ENCODE data around the gene CDK6. TPM values are rescaled to one million over a fixed set of nuclear protein-coding genes. Genes with fewer than 3 reads are reported as not detected.
A peak's percentile ranks its signal among the peaks of the same experiment; 100 is the strongest.

The CDK6 gene
- total RNA-seq, 4 donors from 2014 or later = 11.2 to 18.5 (median 13.2) TPM

- no peak for DNase-seq
- H3K36me3 ChIP-seq = no peaks in the 10 kb centered on the region
- TF ChIP-seq CTCF (IDR thresholded peaks at IDR 0.05) (no peak), POLR2A (IDR thresholded peaks at IDR 0.05) (no peak)
- no peak overlapping the region for H3K4me3 ChIP-seq (replicated peaks in 1 of 3)
- intact Hi-C loops (cut with DNase I) = loop anchor here (5.0 to 10.0 kb wide), 2 partner anchors 208 to 360 kb away; no protein-coding TSS in a partner anchor
- no peaks in the 10 kb centered on the region for H3K4me1 ChIP-seq
- H3K27me3 ChIP-seq = no peaks in the 10 kb centered on the region
- H3K27ac ChIP-seq = no peak overlapping the region
- H3K9me3 ChIP-seq = no peaks in the 10 kb centered on the region
- 98 to 99% methylated on average over 2 of the region's 2 CpGs for WGBS, 2 donors
These were observed 211.9 kb downstream of the CDK6 start for GRCh38 chr7:92624298-92624996.

GRCh38 chr7:92623544-92623943, 212.8 kb downstream of the CDK6 start:
- intact Hi-C loops (cut with DNase I) = loop anchor here (5.0 to 10.0 kb wide), 2 partner anchors 209 to 361 kb away; no protein-coding TSS in a partner anchor
- 90% methylated on average over 1 of the region's 1 CpG for WGBS, 2 donors

GRCh38 chr7:92622685-92623084, 213.7 kb downstream of the CDK6 start:
- TF ChIP-seq CTCF (IDR thresholded peaks at IDR 0.05) (no peak), POLR2A (IDR thresholded peaks at IDR 0.05) (no peak)
- Histone ChIP-seq H3K9me3 (no peaks in the 10 kb centered on the region), H3K27ac (no peak overlapping the region), H3K4me3 (replicated peaks in 1 of 3) (no peak overlapping the region), H3K4me1 (no peaks in the 10 kb centered on the region), H3K36me3 (no peaks in the 10 kb centered on the region), H3K27me3 (no peaks in the 10 kb centered on the region)
- 87 to 94% methylated on average over 3 of the region's 3 CpGs for WGBS, 2 donors
- intact Hi-C loops (cut with DNase I) = loop anchor here (5.0 to 10.0 kb wide), 2 partner anchors 210 to 362 kb away; no protein-coding TSS in a partner anchor
- DNase-seq = no peak

More at GRCh38 chr7:92623544-92623943, 212.8 kb downstream of the CDK6 start:
- Histone ChIP-seq H3K4me3 (replicated peaks in 1 of 3) (no peak overlapping the region), H3K27ac (no peak overlapping the region), H3K9me3 (no peaks in the 10 kb centered on the region), H3K27me3 (no peaks in the 10 kb centered on the region), H3K36me3 (no peaks in the 10 kb centered on the region), H3K4me1 (no peaks in the 10 kb centered on the region)
- no peak for TF ChIP-seq CTCF (IDR thresholded peaks at IDR 0.05)
- TF ChIP-seq POLR2A (IDR thresholded peaks at IDR 0.05) = no peak
- DNase-seq = no peak

GRCh38 chr7:92622030-92622429, 214.3 kb downstream of the CDK6 start:
- intact Hi-C loops (cut with DNase I) = loop anchor here (5.0 to 10.0 kb wide), 2 partner anchors 210 to 363 kb away; no protein-coding TSS in a partner anchor
- Histone ChIP-seq H3K9me3 (no peaks in the 10 kb centered on the region), H3K36me3 (no peaks in the 10 kb centered on the region), H3K4me3 (replicated peaks in 1 of 3) (no peak overlapping the region), H3K27me3 (no peaks in the 10 kb centered on the region), H3K27ac (no peak overlapping the region), H3K4me1 (no peaks in the 10 kb centered on the region)
- 79 to 84% methylated on average over 2 of the region's 2 CpGs for WGBS, 2 donors
- no peak for DNase-seq
- TF ChIP-seq CTCF (IDR thresholded peaks at IDR 0.05) (no peak), POLR2A (IDR thresholded peaks at IDR 0.05) (no peak)

- Histone ChIP-seq H3K4me3 (replicated peaks in 1 of 3) (no peak overlapping the region), H3K27ac (peak overlapping the region in 1 of 3 donors; percentile 27), H3K4me1 (no peaks in the 10 kb centered on the region), H3K27me3 (no peaks in the 10 kb centered on the region), H3K36me3 (no peaks in the 10 kb centered on the region), H3K9me3 (no peaks in the 10 kb centered on the region)
- intact Hi-C loops (cut with DNase I) = loop anchor here (5.0 to 10.0 kb wide), 2 partner anchors 211 to 363 kb away; no protein-coding TSS in a partner anchor
- no peak for TF ChIP-seq CTCF (IDR thresholded peaks at IDR 0.05)
- no peak for TF ChIP-seq POLR2A (IDR thresholded peaks at IDR 0.05)
- WGBS, 2 donors = 83 to 86% methylated on average over 2 of the region's 2 CpGs
- no peak for DNase-seq
These were observed 214.8 kb downstream of the CDK6 start for GRCh38 chr7:92621561-92622023.

All from thyroid gland (tissue), 4 donors.